Hepatic stellate cell (primary cell): ENCODE data around the gene G0S2.

Source experiments
- DNase-seq: peaks from one replicate; pipeline ENCODE4 v3.0.0; 2011; ENCODE audit warnings: low spot score

G0S2 gene

GRCh38 chr1:209648931-209649776 is 26.1 kb upstream of the G0S2 start:
- peak; percentile 66 for DNase-seq

- no peak for DNase-seq
Observed at GRCh38 chr1:209650454-209650853, 24.8 kb upstream of the G0S2 start.

- DNase-seq = peak; percentile 80
Observed at GRCh38 chr1:209651138-209651587, 24.0 kb upstream of the G0S2 start.

GRCh38 chr1:209652121-209652735 is 23.0 kb upstream of the G0S2 start, which contains the start of gene LAMB3:
TSS of gene LAMB3 (minus strand) at chr1:209652425. CDS start at chr1:209650944, 1,481 bp downstream.
- DNase-seq = no peak

- DNase-seq = no peak
Observed at GRCh38 chr1:209652873-209653401, 22.3 kb upstream of the G0S2 start.

- DNase-seq = no peak
Observed at GRCh38 chr1:209653915-209654351, 21.3 kb upstream of the G0S2 start.

GRCh38 chr1:209655411-209656231 is 19.6 kb upstream of the G0S2 start:
- no peak for DNase-seq

- DNase-seq = no peak
Observed at GRCh38 chr1:209657140-209657879, 17.9 kb upstream of the G0S2 start.

GRCh38 chr1:209657918-209658317 is 17.3 kb upstream of the G0S2 start:
- DNase-seq = no peak

- no peak for DNase-seq
Observed at GRCh38 chr1:209659909-209660308, 15.3 kb upstream of the G0S2 start.

- no peak for DNase-seq
Observed at GRCh38 chr1:209661071-209661470, 14.1 kb upstream of the G0S2 start.

- DNase-seq = no peak
Observed at GRCh38 chr1:209662879-209663327, 12.3 kb upstream of the G0S2 start.

GRCh38 chr1:209667103-209667502 is 8.1 kb upstream of the G0S2 start:
- DNase-seq = no peak

- DNase-seq = no peak
Observed at GRCh38 chr1:209667708-209668107, 7.5 kb upstream of the G0S2 start.

GRCh38 chr1:209670441-209671082 is 4.7 kb upstream of the G0S2 start:
- DNase-seq = no peak

GRCh38 chr1:209672705-209673630 is 2.2 kb upstream of the G0S2 start:
- DNase-seq = no peak

- DNase-seq = no peak
Observed at GRCh38 chr1:209673631-209674417, 1.4 kb upstream of the G0S2 start.

- DNase-seq = peak; percentile 30
Observed at GRCh38 chr1:209675565-209676154, 448 bp downstream of the G0S2 start.
